ENCODE results near the gene RCCD1. TPM values are rescaled to one million over a fixed set of nuclear protein-coding genes. Genes with fewer than 3 reads are reported as not detected.

RCCD1 gene
- total and polyA plus RNA-seq, 2 of the 8 experiments (the other 6 are each of a cell fraction or from before 2014, with no cell fraction given) = 9.9 to 18.8 TPM

- CTCF ChIA-PET (ENCODE audit: partially characterized antibody) = interaction anchor here (1.0 to 6.8 kb wide), 3 partner anchors 15 to 20 kb away, joined by 3 to 87 read pairs (median 8); partner anchors contain the start of genes HDDC3 and UNC45A
- 86% methylated on average over 22 of the region's 25 CpGs; no CpG with 5 or more reads in 1 of the 2 experiments for WGBS, 2 experiments (ENCODE audit: extremely low coverage in 1 of 2, insufficient coverage in 1 of 2, insufficient read length in 1 of 2, insufficient replicate concordance in 2 of 2, low coverage in 1 of 2, low lambda C conversion rate in 2 of 2, missing lambda C conversion rate in 1 of 2)
- no peak for FAIRE-seq
Measured at GRCh38 chr15:90915808-90916440, 38.8 kb upstream of the RCCD1 start.

More at GRCh38 chr15:90915808-90916440, 38.8 kb upstream of the RCCD1 start:
- no peak overlapping the region for H2BK120ac ChIP-seq (replicated peaks; ENCODE audit: low read depth, low read length)
- H2BK12ac ChIP-seq (ENCODE audit: low read depth, low read length) = no peak overlapping the region
- H3K4me1 ChIP-seq (replicated peaks in 1 of 4; ENCODE audit: control insufficient read depth in 3 of 4, insufficient read depth in 4 of 4, low read length in 3 of 4) = peaks cover 0 to 2% (median 0%) of the 10 kb centered on the region in 4 experiments; a peak in 2 of 7 replicates
- TF ChIP-seq TEAD4 (IDR thresholded peaks at IDR 0.05; ENCODE audit: low read depth, low read length) (peak; percentile 87), SUZ12 (IDR thresholded peaks at IDR 0.05; ENCODE audit: low read length) (no peak)
- H3K14ac ChIP-seq (ENCODE audit: insufficient read length) = no peak overlapping the region
- no peaks in the 10 kb centered on the region for H3K27me3 ChIP-seq (replicated peaks in 1 of 4; ENCODE audit: control insufficient read depth in 3 of 4, extremely low read depth in 1 of 4, insufficient read depth in 3 of 4, low read length in 3 of 4)
- no peak for DNase-seq (ENCODE audit: low read depth in 1 of 2, low spot score in 2 of 2)
- H3K27ac ChIP-seq (ENCODE audit: low read depth, low read length) = no peak overlapping the region
- peaks cover 2% of the 10 kb centered on the region in 2 experiments for H4K20me1 ChIP-seq (replicated peaks in 1 of 2; ENCODE audit: control insufficient read depth in 1 of 2, insufficient read depth in 2 of 2, low read length in 2 of 2)
- no peak overlapping the region for H2BK20ac ChIP-seq (ENCODE audit: low read length)
- H3K4me3 ChIP-seq (ENCODE audit: extremely low read depth in 1 of 4, insufficient read depth in 2 of 4, low read depth in 3 of 4, low read length in 4 of 4) = no peak overlapping the region
- H2AK5ac ChIP-seq (ENCODE audit: low read depth, low read length) = no peak overlapping the region
- H3K23me2 ChIP-seq (ENCODE audit: low read depth, low read length) = no peaks in the 10 kb centered on the region
- H3K56ac ChIP-seq (replicated peaks; ENCODE audit: insufficient read length, low read depth, low read length) = no peak overlapping the region
- no peak overlapping the region for H3K9ac ChIP-seq (replicated peaks in 1 of 4; ENCODE audit: extremely low read depth in 1 of 4, low read depth in 3 of 4, low read length in 3 of 4)
- H3K18ac ChIP-seq (ENCODE audit: extremely low read depth, low read length) = no peak overlapping the region
- H3K4me2 ChIP-seq (ENCODE audit: insufficient read depth in 1 of 2, low read depth in 2 of 2, low read length in 2 of 2) = no peak overlapping the region
- H2BK15ac ChIP-seq (ENCODE audit: low read length) = no peak overlapping the region
- peak overlapping the region; percentile 13; the same call in 1 of the 2 replicates for H2BK5ac ChIP-seq (ENCODE audit: low read depth, low read length)
- H3K79me1 ChIP-seq (ENCODE audit: low read depth, low read length) = no peaks in the 10 kb centered on the region
- no peaks in the 10 kb centered on the region; a peak in 4 of 8 replicates for H3K36me3 ChIP-seq (ENCODE audit: control insufficient read depth in 2 of 4, insufficient read depth in 4 of 4, low read length in 3 of 4)
- H2AFZ ChIP-seq (ENCODE audit: low read length) = no peak overlapping the region
- no peaks in the 10 kb centered on the region for H3K79me2 ChIP-seq (ENCODE audit: control insufficient read depth in 1 of 2, insufficient read depth in 2 of 2, low read length in 2 of 2)
- H3K23ac ChIP-seq (ENCODE audit: insufficient read length) = no peak overlapping the region
- no peak overlapping the region for H4K91ac ChIP-seq (replicated peaks; ENCODE audit: insufficient read length, low read length)
- no peak overlapping the region for H4K5ac ChIP-seq (ENCODE audit: insufficient read length, low read depth, low read length)
- H4K8ac ChIP-seq (ENCODE audit: extremely low read depth, insufficient read depth, low read length) = no peak overlapping the region; the same call in 1 of the 2 replicates
- H3K4ac ChIP-seq (replicated peaks; ENCODE audit: insufficient read length, low read depth, low read length) = no peak overlapping the region
- no peaks in the 10 kb centered on the region for H3K9me3 ChIP-seq (ENCODE audit: insufficient read depth in 2 of 2, low read depth in 1 of 2, low read length in 1 of 2)
- POLR2A ChIA-PET (ENCODE audit: partially characterized antibody) = interaction anchor here (0.8 kb wide), 1 partner anchor 13 kb away, joined by 3 read pairs; no protein-coding TSS in a partner anchor

Measured in H1 (cell line).